ENCODE data around the gene PLPPR3.

- TF ChIP-seq POLR2A (IDR thresholded peaks at IDR 0.05; ENCODE audit: low read length) (no peak), GATA1 (IDR thresholded peaks at IDR 0.05; ENCODE audit: low read depth, low read length) (no peak)
These were observed 9.0 kb downstream of the PLPPR3 start for GRCh38 chr19:812747-813218.

Measured in erythroblast (primary cell).